Neural cell (in vitro differentiated cells): Measurements from ENCODE around the gene DSC3. TPM values are rescaled to one million over a fixed set of nuclear protein-coding genes. Genes with fewer than 3 reads are reported as not detected.

ENCODE experiments used
- H2AFZ ChIP-seq: fragments of 200-600, 300-800 bp; sonication (generic), shearing (Covaris generic); 2 replicates; pipeline ENCODE4 v1.6.0; 2014; ENCODE audit warnings: low read depth, mild to moderate bottlenecking, antibody characterized with exemption, low read length, moderate library complexity
- H3F3A ChIP-seq: fragments of 200-600 bp; shearing (Covaris generic); 2 replicates; pipeline ENCODE4 v1.6.1; 2016; ENCODE audit warnings: mild to moderate bottlenecking, moderate library complexity, mixed read lengths, antibody characterized with exemption, low read length; ENCODE audit not compliant: insufficient read depth, poor library complexity, severe bottlenecking
- H3K27ac ChIP-seq: fragments of 200-600, 300-800 bp; sonication (generic), shearing (Covaris generic); 2 replicates; pipeline ENCODE4 v1.5.1; 2014; ENCODE audit warnings: mild to moderate bottlenecking, low read length, moderate library complexity
- H3K27me3 ChIP-seq: fragments of 300-800, 200-600 bp; sonication (generic), shearing (Covaris generic); 2 replicates; pipeline ENCODE4 v1.6.0; 2014; ENCODE audit warnings: mild to moderate bottlenecking, low read depth, low read length, moderate library complexity; ENCODE audit not compliant: insufficient read depth
- H3K36me3 ChIP-seq: fragments of 300-800, 200-600 bp; sonication (generic), shearing (Covaris generic); 2 replicates; pipeline ENCODE4 v1.5.1; 2014; ENCODE audit warnings: mild to moderate bottlenecking, antibody characterized with exemption, low read length, moderate library complexity; ENCODE audit not compliant: insufficient read depth
- H3K4me2 ChIP-seq: fragments of 300-800, 200-600 bp; sonication (generic), shearing (Covaris generic); 2 replicates; pipeline ENCODE4 v1.6.0; 2014; ENCODE audit warnings: mild to moderate bottlenecking, low read length
- H3K4me3 ChIP-seq: fragments of 300-800, 200-600 bp; sonication (generic), shearing (Covaris generic); 2 replicates; pipeline ENCODE4 v1.5.1; 2014; ENCODE audit warnings: mild to moderate bottlenecking, low read length, moderate library complexity
- H3K79me2 ChIP-seq: fragments of 200-600 bp; shearing (Covaris generic); replicated peaks from 2 replicates; pipeline ENCODE4 v1.6.0; 2014; ENCODE audit warnings: mild to moderate bottlenecking, low read length, moderate library complexity; ENCODE audit not compliant: insufficient read depth
- H3K9ac ChIP-seq: fragments of 300-800, 200-600 bp; sonication (generic), shearing (Covaris generic); 2 replicates; pipeline ENCODE4 v1.6.1; 2016; ENCODE audit warnings: mild to moderate bottlenecking, low read length, mixed read lengths
- H3K9me2 ChIP-seq: fragments of 200-600 bp; shearing (Covaris generic); 2 replicates; pipeline ENCODE4 v1.6.1; 2016; ENCODE audit warnings: mild to moderate bottlenecking, low read length, mixed read lengths; ENCODE audit not compliant: insufficient read depth
- H3K9me3 ChIP-seq: fragments of 200-600, 300-800 bp; sonication (generic), shearing (Covaris generic); 2 replicates; pipeline ENCODE4 v1.6.1; 2016; ENCODE audit warnings: mild to moderate bottlenecking, mixed run types, low read length, moderate library complexity, mixed read lengths
- H4K20me1 ChIP-seq: fragments of 200-600 bp; shearing (Covaris generic); 2 replicates; pipeline ENCODE4 v1.6.1; 2016; ENCODE audit warnings: mild to moderate bottlenecking, mixed run types; ENCODE audit not compliant: insufficient read depth
- EP300 ChIP-seq: fragments of 450-650 bp; conservative IDR thresholded peaks from 2 replicates; pipeline ENCODE4 v1.6.1; 2014; ENCODE audit warnings: antibody characterized with exemption, mild to moderate bottlenecking, moderate library complexity; ENCODE audit not compliant: poor library complexity, severe bottlenecking
- EZH2 ChIP-seq: fragments of 200-600, 300-800 bp; shearing (Covaris generic), sonication (generic); IDR thresholded peaks from 2 replicates; pipeline ENCODE4 v1.6.1; 2014; ENCODE audit warnings: antibody characterized with exemption, low read length, borderline replicate concordance, mild to moderate bottlenecking; ENCODE audit not compliant: insufficient read depth, poor library complexity, severe bottlenecking
- MXI1 ChIP-seq: fragments of 450-650 bp; conservative IDR thresholded peaks from 2 replicates; pipeline ENCODE4 v1.6.1; 2014; ENCODE audit warnings: antibody characterized with exemption, mild to moderate bottlenecking; ENCODE audit not compliant: poor library complexity, severe bottlenecking
- POLR2AphosphoS5 ChIP-seq: IDR thresholded peaks from 2 replicates; pipeline ENCODE4 v1.6.1; 2012
- RAD21 ChIP-seq: fragments of 450-650 bp; conservative IDR thresholded peaks from 2 replicates; pipeline ENCODE4 v1.6.1; 2014; ENCODE audit warnings: antibody characterized with exemption, mild to moderate bottlenecking, moderate library complexity
- SMC3 ChIP-seq: fragments of 450-650 bp; conservative IDR thresholded peaks from 2 replicates; pipeline ENCODE4 v1.6.1; 2014; ENCODE audit warnings: antibody characterized with exemption, mild to moderate bottlenecking, moderate library complexity; ENCODE audit not compliant: poor library complexity
- TAF1 ChIP-seq: IDR thresholded peaks from 2 replicates; pipeline ENCODE4 v1.6.1; 2012; ENCODE audit warnings: low read depth
- polyA plus RNA-seq: library from polyadenylated mRNA; depleted of rRNA; stranded (reverse); fragments of >200 nt; gene quantifications from 2 replicates; pipeline ENCODE4 v1.2.3, GENCODE V29; 2014
- TF ChIP-seq, protein P1 (sequence below): fragments of 450-650 bp; IDR thresholded peaks from 2 replicates; pipeline ENCODE4 v1.5.1; 2014; ENCODE audit warnings: antibody characterized with exemption, mild to moderate bottlenecking, moderate library complexity; ENCODE audit not compliant: poor library complexity, severe bottlenecking
- TF ChIP-seq, protein P2 (sequence below): IDR thresholded peaks from 2 replicates; pipeline ENCODE4 v1.6.1; 2012; ENCODE audit warnings: borderline replicate concordance

The DSC3 gene
- polyA plus RNA-seq, 1 donor from 2014 or later, result not detected

DNA sequence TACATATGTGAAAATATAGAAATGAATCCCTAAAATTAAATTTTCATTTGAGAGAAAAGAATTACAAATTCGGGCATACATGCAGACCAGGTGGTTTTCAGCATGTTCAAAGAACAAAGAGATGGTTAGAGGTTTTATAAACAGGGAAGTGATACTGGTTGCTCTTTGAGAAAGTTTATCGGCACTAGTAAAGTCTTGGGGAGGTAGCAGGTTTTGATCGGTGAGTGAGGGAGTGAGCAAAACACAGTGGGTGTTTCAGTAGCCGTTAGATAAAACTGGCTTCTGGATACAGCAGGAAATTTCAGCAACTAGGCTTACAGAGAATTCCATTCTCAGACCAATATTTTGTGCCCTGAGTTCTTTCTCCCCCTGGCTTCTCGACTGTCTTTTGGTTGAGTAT is 51.1 kb downstream of the DSC3 start:
- Histone ChIP-seq H4K20me1 (no peaks in the 10 kb centered on the region), H3K9ac (no peak overlapping the region), H3K79me2 (no peaks in the 10 kb centered on the region), H2AFZ (no peak overlapping the region), H3K27me3 (no peaks in the 10 kb centered on the region), H3K4me2 (no peak overlapping the region), H3K4me3 (no peak overlapping the region), H3F3A (no peaks in the 10 kb centered on the region), H3K9me2 (no peaks in the 10 kb centered on the region), H3K9me3 (no peaks in the 10 kb centered on the region), H3K36me3 (no peaks in the 10 kb centered on the region), H3K27ac (no peak overlapping the region)
- TF ChIP-seq, protein P1, sequence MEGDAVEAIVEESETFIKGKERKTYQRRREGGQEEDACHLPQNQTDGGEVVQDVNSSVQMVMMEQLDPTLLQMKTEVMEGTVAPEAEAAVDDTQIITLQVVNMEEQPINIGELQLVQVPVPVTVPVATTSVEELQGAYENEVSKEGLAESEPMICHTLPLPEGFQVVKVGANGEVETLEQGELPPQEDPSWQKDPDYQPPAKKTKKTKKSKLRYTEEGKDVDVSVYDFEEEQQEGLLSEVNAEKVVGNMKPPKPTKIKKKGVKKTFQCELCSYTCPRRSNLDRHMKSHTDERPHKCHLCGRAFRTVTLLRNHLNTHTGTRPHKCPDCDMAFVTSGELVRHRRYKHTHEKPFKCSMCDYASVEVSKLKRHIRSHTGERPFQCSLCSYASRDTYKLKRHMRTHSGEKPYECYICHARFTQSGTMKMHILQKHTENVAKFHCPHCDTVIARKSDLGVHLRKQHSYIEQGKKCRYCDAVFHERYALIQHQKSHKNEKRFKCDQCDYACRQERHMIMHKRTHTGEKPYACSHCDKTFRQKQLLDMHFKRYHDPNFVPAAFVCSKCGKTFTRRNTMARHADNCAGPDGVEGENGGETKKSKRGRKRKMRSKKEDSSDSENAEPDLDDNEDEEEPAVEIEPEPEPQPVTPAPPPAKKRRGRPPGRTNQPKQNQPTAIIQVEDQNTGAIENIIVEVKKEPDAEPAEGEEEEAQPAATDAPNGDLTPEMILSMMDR, result no peak
- TF ChIP-seq RAD21 (no peak), MXI1 (no peak), POLR2AphosphoS5 (no peak), EP300 (no peak), EZH2 (no peak), SMC3 (no peak), TAF1 (no peak)
- TF ChIP-seq, protein P2, sequence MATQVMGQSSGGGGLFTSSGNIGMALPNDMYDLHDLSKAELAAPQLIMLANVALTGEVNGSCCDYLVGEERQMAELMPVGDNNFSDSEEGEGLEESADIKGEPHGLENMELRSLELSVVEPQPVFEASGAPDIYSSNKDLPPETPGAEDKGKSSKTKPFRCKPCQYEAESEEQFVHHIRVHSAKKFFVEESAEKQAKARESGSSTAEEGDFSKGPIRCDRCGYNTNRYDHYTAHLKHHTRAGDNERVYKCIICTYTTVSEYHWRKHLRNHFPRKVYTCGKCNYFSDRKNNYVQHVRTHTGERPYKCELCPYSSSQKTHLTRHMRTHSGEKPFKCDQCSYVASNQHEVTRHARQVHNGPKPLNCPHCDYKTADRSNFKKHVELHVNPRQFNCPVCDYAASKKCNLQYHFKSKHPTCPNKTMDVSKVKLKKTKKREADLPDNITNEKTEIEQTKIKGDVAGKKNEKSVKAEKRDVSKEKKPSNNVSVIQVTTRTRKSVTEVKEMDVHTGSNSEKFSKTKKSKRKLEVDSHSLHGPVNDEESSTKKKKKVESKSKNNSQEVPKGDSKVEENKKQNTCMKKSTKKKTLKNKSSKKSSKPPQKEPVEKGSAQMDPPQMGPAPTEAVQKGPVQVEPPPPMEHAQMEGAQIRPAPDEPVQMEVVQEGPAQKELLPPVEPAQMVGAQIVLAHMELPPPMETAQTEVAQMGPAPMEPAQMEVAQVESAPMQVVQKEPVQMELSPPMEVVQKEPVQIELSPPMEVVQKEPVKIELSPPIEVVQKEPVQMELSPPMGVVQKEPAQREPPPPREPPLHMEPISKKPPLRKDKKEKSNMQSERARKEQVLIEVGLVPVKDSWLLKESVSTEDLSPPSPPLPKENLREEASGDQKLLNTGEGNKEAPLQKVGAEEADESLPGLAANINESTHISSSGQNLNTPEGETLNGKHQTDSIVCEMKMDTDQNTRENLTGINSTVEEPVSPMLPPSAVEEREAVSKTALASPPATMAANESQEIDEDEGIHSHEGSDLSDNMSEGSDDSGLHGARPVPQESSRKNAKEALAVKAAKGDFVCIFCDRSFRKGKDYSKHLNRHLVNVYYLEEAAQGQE, result no peak

DNA sequence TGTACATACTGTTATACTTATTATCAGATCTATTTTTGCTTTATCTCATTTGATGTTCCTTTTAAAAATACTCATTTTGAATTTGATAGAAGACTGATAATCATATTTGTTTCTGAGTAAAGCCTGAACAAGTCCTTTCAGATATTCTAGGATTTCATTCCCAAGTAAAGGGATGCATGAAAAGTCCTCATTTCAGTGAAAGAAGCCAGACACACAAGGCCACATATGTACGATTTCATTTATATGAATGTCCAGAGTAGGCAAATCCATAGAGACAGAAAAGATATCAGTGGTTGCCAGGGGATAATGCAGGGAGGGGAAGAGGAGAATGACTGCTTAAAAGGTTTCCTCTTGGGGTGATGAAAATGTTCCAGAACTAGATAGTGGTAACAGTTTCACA is 53.4 kb downstream of the DSC3 start:
- no peaks in the 10 kb centered on the region for H3F3A ChIP-seq
- no peak overlapping the region for H3K9ac ChIP-seq
- no peaks in the 10 kb centered on the region for H4K20me1 ChIP-seq
- no peak overlapping the region for H3K4me2 ChIP-seq
- no peaks in the 10 kb centered on the region for H3K9me2 ChIP-seq
- H3K27ac ChIP-seq, result no peak overlapping the region
- no peaks in the 10 kb centered on the region for H3K27me3 ChIP-seq
- no peak overlapping the region for H2AFZ ChIP-seq
- no peaks in the 10 kb centered on the region for H3K79me2 ChIP-seq
- H3K36me3 ChIP-seq, result no peaks in the 10 kb centered on the region
- H3K4me3 ChIP-seq, result no peak overlapping the region
- TF ChIP-seq SMC3 (no peak), EZH2 (no peak), POLR2AphosphoS5 (no peak), EP300 (no peak), RAD21 (no peak), MXI1 (no peak), TAF1 (no peak)
- TF ChIP-seq, protein P2, result no peak
- TF ChIP-seq, protein P1, result no peak
- no peaks in the 10 kb centered on the region for H3K9me3 ChIP-seq
